ENCODE data around the gene CDK8.
"Not testable (repeated sequence)": the region's sequence is repeated elsewhere in the genome, so short reads cannot be mapped to it uniquely, and the experiment has no call there.

The CDK8 gene

DNA sequence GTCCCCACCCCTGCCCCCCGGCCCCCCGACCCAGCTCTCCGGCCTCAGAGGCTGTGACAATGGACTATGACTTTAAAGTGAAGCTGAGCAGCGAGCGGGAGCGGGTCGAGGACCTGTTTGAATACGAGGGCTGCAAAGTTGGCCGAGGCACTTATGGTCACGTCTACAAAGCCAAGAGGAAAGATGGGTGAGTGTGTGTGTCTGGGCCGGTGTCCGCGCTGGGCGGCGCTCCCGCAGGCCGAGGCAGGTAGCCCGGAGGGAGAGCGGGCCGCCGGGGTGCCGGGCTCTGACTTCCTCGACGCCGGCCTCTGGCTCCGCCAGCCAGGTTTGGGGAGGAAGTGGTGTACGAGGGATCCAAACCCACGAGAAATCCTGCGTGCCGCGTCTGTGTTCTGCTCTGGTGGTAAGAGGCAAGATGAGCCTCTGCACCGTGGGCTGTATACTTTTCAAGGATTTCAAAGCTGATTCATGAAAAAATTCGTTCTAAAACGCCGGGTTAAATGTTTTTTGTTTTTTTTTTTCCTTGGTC lies 718 bp downstream of the CDK8 start:
- DNase-seq = peak; percentile 62

- DNase-seq = no peak
Observed at GRCh38 chr13:26255115-26255514, 1.2 kb downstream of the CDK8 start.

DNA sequence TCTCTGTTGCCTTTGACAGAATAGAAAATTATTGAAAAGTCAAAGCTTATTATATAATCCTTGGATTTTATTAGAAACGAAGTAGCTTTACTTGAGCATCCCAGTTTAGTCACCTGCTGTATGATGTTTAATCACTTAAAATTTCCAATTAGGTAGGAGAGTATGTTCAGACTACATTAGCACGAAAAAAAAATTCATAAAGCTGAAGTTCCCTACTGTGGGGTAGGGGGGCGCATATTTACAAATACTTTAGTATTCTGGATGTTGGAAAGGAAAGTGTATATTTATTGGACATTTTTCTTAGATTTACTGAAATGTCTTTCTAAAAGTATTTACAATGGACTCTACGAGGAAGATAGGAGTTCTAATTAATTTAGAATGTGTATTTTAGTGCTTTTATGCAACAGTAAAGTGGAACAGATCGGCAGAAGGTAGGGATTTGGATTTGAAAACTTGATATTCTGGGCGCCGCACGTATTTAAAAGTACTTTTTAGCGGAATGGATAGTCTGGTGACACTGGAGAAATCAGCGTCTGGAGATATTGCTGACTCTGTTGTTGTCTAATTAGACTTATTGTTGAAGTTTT lies 1.9 kb downstream of the CDK8 start:
- no peak for DNase-seq

DNA sequence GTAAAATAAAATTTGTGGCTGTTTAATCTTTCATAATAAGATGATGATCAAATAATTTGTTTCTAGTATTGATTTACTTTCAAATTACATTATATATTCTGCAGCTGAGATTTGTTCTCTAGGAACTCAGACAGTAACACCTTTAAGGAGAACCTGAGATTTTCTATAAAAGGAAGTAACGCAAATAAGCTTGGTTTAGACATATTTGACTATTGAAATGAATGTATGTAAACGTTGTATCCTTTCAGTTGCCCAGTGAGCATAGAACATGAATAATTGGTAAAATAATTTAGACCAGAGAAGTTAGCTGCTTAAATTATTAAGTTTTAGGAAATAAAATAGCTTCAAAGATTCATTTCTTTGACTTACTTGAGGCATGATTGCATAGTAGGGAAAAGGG lies 3.1 kb downstream of the CDK8 start:
- DNase-seq = no peak

- DNase-seq = no peak
Observed at GRCh38 chr13:26259634-26260033, 5.7 kb downstream of the CDK8 start.

- DNase-seq = no peak
Observed at GRCh38 chr13:26262156-26262555, 8.2 kb downstream of the CDK8 start.

- no peak for DNase-seq
Observed at GRCh38 chr13:26266311-26266710, 12.4 kb downstream of the CDK8 start.

GRCh38 chr13:26270707-26271106 lies 16.8 kb downstream of the CDK8 start:
- DNase-seq = no peak

DNA sequence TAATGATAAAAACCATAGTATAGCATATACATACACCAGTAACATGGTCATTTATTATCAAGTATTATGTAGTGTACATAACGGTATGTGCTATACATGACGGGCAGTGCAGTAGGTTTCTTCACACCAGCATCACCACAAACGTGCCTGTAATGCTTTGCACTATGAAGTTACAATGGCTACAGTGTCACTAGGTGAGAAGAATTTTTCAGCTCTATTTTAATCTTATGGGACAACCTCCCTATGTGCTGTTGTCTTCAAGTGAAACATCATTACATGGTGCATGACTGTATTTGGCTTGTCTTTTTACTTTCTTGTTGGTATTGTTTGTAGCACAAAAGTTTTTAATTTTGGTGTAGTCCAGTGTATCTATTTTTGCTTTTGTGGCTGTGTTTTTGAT lies 18.7 kb downstream of the CDK8 start:
- DNase-seq = no peak

DNA sequence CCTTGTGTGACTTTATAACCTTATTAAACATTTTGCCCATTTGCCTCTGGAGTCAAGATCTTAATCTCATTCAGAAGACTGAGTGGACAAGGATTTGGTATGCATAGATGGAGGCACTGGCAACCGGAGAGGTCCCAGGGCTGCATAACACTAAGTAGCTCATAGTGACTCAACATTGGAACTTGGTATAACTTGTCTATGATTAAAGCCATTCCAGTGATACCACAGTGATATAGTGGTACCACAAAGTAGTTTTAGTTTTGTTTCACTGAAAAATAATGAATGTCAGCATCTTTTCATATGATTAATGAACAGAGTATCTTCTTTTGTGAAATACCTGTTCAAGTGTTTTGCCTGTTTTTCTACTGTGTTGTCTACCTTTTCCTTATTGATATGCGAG lies 26.4 kb downstream of the CDK8 start:
- no peak for DNase-seq

DNA sequence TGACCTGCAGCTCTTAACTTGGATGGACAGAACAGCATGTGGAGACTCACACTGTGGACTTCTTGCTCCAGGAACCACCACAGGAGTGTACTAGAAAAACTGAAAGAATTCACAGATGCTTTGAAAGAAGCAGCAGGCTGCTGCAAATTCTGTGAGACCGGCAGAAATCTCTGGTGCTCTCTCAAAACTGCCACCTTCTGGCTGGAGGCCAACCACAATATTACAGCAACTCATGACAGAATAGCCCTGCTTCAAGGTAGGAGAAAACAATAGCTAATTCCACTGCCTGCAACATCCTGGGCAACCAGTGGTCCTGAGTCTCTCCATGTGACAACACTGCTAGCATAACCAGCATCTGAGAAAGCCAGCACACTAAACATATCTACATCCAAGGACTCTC lies 26.9 kb downstream of the CDK8 start:
- DNase-seq = no peak

GRCh38 chr13:26285911-26286310 lies 32.0 kb downstream of the CDK8 start:
- DNase-seq = not testable (repeated sequence)

- not testable (repeated sequence) for DNase-seq
Observed at GRCh38 chr13:26288838-26289237, 34.9 kb downstream of the CDK8 start.

GRCh38 chr13:26295812-26296211 lies 41.9 kb downstream of the CDK8 start:
- no peak for DNase-seq

DNA sequence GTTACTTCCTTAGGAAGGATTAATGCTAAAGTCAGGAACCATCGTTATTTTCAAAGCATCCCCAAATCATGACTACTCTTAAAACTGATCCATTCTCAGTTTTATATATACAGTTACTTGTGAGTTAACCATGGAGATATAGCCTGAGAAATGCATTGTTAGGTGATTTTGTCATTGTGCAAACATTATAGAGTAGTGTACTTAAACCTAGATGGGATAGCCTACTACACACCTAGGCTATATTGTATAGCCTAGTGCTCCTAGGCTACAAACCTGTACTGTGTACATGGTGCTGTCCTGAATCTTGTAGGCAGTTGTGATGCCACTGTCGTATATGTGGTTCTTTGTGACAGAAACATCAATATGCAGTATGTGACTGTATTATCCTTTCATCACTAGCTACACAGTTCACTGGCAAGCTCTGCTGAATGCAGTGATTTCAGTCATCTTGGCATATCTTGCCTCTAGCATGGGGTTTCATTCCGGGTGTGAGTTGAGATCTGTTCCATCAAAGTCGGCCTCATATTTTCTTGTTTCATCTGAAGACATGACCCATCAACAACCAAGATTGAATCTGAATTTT lies 45.3 kb downstream of the CDK8 start:
- DNase-seq = no peak

DNA sequence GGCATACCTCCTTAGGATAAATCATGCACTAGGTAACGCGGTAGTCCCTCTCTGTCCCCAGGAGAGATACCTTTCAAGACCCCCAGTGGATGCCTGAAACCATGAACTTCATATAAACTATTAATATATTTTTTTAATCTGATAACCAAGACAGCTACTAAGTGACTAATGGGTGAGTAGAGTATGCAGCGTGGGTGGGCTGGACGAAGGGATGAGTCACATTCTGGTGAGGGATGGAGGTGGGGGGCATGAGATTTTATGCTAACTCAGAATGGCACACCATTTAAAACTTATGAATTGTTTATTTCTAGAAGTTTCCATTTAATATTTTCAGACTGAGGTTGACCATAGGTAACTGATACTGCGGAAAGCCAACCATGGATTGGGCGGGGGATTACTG lies 46.2 kb downstream of the CDK8 start:
- no peak for DNase-seq

DNA sequence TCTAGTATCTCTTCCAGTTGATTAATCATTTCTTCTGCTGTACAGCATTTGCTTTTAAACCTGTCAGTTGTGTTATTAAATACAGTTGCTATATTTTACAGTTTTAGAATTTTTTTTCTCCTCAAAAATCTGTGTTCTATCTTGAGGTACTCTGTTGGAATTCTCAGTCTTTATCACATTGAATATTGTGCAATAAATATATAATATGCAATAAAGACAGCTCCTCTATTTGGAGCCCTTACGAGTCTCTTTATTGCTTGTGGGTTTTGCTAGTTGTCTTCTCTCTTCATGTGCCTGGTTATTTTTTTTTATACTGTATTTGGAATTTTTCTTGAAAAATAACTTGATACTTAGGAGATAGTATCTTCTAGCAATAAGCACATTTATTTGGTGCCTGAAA lies 51.7 kb downstream of the CDK8 start:
- DNase-seq = no peak

DNA sequence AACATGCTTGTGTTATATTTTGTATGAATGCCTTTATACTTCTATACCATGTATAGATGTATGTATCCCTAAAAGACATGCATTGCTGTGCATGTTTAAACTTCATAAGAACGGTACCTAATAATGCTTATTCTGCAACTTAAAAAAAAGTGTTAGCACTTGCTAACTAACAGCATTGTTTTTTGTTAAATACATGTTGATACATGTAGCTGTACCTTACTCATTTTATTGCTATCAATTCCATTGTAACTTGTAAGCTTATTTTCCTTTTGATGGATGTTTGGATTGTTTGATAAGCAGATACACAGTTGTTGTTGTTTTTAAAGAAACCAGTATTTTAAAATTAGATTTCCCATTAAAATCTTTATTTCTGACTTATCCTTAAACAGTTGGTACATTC lies 53.8 kb downstream of the CDK8 start:
- DNase-seq = no peak

DNA sequence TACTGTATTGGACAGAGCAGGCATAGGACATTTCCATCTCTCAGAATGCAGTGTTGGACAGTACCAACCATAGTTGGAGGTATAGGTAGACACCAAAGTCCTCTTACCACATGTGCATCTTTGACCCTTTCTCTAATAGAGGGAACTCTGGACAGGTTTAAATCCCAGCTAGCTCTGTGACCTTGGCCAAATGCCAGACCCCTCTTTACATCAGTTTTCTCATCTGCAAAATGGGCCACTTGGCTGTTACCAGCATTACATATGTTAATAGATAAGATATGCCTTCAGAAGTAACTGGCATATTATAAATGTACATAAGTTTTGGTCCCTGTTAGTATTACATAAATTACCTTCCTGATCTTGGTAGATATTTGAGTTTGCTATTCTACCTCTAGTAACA lies 54.3 kb downstream of the CDK8 start:
- no peak for DNase-seq

DNA sequence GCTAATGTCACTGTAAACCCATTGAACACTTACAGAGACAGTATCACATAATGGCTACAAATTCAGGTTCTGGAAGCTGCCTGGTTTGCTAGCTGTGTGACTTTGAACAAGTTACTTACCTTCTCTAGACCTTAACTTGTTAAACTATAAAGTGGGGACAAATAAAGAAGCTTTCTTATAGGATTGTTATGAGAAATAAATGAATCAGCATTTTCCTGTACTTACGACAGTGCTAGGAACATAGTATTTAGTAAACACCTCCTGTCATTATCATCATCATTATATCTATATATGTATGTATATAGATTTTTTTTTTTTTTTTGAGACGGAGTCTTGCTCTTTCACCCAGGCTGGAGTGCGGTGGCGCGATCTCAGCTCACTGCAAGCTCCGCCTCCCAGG lies 54.9 kb downstream of the CDK8 start:
- no peak for DNase-seq

DNA sequence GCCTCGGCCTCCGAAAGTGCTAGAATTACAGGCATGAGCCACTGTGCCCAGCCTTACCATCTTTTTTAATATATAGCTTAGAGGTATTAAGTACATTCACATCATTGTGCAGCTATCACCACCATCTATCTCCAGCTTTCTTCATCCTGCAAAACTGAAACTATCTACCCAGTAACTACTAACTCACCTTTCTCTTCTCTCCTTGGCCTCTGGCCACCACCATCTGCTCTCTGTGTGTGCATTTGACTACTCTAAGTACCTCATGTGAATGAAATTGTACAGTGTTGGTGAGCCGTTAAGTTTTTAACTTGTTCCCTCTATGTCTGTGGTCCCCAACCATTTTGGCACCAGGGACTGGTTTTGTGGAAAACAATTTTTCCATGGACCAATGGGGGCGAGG lies 56.1 kb downstream of the CDK8 start:
- no peak for DNase-seq

DNA sequence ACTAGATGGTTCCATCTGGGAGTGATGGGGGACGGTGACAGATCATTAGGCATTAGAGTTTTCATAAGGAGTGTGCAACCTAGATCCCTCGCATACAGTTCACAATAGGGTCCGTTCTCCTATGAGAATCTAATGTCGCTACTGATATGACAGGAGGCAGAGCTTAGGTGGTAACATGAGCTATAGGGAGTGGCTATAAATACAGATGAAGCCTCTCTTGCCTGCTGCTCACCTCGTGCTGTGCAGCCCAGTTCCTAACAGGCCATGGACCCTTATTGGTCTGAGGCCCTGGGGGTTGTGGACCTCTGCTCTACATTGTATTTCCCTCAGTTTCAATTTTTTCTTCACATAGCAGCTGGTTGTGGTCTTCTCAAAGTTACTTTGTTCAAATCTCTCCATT lies 56.5 kb downstream of the CDK8 start:
- no peak for DNase-seq

- DNase-seq = not testable (repeated sequence)
Observed at GRCh38 chr13:26312019-26312418, 58.1 kb downstream of the CDK8 start.

DNA sequence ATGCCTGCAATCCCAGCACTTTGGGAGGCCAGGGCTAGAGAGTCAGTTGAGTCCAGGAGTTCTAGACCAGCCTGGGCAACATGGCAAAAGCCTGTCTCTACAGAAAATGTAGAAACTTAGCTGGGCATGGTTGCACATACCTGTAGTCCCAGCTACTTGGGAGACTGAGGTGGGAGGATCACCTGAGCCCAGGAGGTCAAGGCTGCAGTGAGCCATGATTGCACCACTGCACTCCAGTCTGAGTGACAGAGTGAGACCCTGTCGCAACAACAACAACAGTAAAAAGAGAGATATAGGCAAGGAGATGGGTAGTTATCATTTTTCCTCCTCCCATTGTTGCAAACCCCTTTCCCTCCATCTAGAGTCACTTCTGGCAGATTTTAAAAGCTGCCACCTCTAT lies 62.2 kb downstream of the CDK8 start:
- DNase-seq = not testable (repeated sequence)

DNA sequence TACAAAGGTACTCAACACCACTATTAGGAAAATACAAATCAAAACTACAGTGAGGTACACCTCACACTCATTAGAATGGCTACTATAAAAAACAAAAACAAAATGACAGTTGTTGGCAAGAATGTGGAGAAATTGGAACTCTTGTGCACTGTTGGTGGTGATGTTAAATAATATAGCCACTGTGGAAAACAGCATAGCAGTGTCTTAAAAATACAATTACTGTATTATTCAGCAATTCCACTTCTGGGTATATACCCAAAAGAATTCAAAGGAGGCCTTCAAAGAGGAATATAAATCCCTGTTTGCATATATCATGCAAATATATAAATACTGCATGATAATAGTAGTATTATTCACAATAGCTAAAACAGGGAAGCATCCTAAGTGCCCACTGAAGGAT lies 66.8 kb downstream of the CDK8 start:
- DNase-seq = no peak
